GM18867 (cell line): ENCODE data around the gene SUZ12.
"Not testable (repeated sequence)": the region's sequence is repeated elsewhere in the genome, so short reads cannot be mapped to it uniquely, and the experiment has no call there.

ENCODE experiments used
- ATAC-seq: cut with Tn5 transposase; IDR thresholded peaks from one replicate; pipeline ENCODE4 v1.9.1; 2021; ENCODE audit warnings: mild to moderate bottlenecking, moderate library complexity; ENCODE audit not compliant: unreplicated experiment

The SUZ12 gene

GRCh38 chr17:31942396-31942795 lies 5.6 kb downstream of the SUZ12 start:
- ATAC-seq = not testable (repeated sequence)

- ATAC-seq = not testable (repeated sequence)
Measured at GRCh38 chr17:31951953-31952352, 15.1 kb downstream of the SUZ12 start.

DNA sequence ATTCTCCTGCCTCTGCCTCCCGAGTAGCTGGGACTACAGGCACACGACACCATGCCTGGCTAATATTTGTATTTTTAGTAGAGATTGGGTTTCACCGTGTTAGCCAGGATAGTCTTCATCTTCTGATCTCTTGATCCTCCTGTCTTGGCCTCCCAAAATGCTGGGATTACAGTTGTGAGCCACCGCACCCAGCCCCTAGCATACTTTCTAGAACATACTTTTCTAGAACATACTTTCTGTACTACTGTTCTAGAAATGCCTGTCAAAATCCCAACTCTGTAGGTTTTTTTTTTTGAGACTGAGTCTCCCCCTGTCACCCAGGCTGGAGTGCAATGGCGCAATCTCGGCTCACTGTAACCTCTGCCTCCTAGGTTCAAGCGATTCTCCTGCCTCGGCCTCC lies 27.3 kb downstream of the SUZ12 start:
- not testable (repeated sequence) for ATAC-seq

- ATAC-seq = no peak
Measured at GRCh38 chr17:31967648-31968047, 30.8 kb downstream of the SUZ12 start.

DNA sequence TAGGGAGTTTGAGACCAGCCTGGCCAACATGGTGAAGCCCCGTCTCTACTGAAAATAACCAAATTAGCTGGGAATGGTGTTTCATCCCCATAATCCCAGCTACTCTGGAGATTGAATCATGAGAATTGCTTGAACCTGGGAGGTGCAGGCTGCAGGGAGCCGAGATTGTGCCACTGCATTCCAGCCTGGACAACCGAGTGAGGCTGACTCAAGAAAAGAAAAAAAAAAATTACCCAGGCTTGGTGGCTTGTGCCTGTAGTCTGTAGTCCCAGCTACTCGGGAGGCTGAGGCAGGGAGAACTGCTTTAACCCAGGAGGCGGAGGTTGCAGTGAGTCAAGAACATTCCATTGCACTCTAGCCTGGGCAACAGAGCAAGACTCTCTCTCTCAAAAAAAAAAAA lies 33.6 kb downstream of the SUZ12 start:
- ATAC-seq = not testable (repeated sequence)

DNA sequence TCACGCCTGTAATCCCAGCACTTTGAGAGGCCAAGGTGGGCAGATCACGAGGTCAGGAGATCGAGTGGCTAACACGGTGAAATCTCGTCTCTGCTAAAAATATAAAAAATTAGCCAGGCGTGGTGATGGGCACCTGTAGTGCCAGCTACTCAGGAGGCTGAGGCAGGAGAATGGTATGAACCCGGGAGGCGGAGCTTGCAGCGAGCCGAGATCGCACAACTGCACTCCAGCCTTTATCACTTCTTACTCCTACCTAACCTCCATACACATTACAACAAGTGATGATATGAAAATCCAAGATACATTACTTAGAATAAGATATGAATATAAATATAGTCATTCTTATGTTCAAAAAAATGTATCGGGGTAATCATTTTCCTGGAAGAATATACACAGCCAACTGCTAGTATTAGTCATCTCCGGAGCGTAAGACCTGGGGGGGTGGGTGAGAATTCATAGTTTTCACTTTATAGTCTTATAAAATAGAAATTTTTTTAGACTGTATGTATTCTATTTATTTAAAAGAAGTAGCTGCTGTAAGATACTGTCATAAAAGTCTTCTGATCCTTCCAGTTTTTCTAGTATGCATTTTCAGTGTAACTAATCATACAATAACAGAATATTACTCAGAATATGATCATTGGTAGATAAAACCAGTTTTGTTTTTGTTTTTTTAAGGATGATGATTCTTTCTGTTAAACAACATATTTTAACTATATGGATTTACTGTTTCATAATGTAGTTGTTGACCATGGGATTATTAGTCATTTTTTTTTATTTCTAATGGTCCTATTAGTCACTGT lies 37.7 kb downstream of the SUZ12 start:
- not testable (repeated sequence) for ATAC-seq

GRCh38 chr17:31975391-31975790 lies 38.6 kb downstream of the SUZ12 start:
- not testable (repeated sequence) for ATAC-seq

GRCh38 chr17:31991821-31992220 lies 55.0 kb downstream of the SUZ12 start:
- not testable (repeated sequence) for ATAC-seq

DNA sequence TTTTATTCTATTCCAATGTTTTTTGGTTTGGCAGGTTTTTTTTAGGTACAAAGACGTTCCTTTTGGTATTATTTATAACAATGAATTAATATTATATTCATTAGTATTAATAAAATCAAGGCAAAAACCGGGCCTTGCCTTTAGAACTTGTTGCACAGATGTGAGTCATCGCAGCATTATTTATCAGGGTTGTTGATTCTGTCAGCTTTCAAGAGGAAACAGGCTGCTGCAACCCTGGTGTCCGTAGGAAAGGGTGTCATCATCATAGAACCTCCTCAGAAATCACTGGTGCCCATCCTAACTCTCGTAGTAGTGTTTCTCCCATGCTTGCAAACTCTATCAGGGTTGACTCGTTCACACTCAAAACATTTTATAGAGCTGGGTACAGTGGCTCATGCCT lies 60.2 kb downstream of the SUZ12 start:
- no peak for ATAC-seq

- peak; percentile 82 for ATAC-seq
Measured at GRCh38 chr17:32006957-32007462, 70.2 kb downstream of the SUZ12 start, which contains the start of gene LRRC37B. TSS of gene LRRC37B (plus strand) at chr17:32007383. CDS start at chr17:32021393, 14,010 bp downstream.

- ATAC-seq = peak; percentile 46
Measured at GRCh38 chr17:32007463-32008298, 70.9 kb downstream of the SUZ12 start.

- no peak for ATAC-seq
Measured at GRCh38 chr17:32009262-32009542, 72.4 kb downstream of the SUZ12 start.

DNA sequence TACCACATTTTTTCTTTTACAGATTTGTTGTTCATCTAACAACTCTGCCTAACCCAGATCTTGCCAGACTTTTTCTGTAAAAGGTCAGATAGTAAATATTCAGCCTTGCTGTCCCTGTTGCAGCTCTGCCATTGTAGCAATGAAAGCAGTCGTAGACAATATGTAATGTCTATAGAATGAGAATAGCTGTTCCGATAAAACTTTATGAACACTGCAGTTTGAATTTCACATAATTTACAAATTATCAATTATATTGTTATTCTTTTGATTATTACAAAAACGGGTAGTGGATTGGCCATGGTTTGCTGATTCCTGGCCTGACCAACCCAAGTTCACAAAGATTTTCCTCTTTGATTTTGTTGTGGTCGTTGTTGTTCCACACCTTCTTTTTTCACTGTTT lies 73.3 kb downstream of the SUZ12 start:
- ATAC-seq = no peak

- no peak for ATAC-seq
Measured at GRCh38 chr17:32015245-32016013, 78.6 kb downstream of the SUZ12 start.

DNA sequence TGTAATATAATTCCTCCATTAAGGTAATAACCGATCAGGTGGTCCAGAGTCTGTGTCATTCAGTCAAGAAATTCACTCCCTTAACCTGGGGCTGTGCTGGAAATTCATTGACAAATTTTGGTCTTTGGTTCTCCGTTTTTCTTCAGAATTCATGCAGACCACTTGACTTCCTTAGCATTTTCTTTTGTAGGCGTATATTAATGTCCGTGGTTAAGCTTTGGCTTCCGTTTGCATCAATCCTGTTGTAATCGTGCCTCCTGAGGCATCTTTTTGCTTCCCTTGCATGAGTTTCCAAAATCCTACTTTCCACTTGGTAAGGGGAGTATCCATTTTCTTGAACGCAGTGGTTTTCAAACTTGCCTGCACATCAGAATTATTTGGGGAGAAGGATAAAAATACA lies 79.4 kb downstream of the SUZ12 start:
- ATAC-seq = no peak

- no peak for ATAC-seq
Measured at GRCh38 chr17:32019228-32019627, 82.4 kb downstream of the SUZ12 start.

DNA sequence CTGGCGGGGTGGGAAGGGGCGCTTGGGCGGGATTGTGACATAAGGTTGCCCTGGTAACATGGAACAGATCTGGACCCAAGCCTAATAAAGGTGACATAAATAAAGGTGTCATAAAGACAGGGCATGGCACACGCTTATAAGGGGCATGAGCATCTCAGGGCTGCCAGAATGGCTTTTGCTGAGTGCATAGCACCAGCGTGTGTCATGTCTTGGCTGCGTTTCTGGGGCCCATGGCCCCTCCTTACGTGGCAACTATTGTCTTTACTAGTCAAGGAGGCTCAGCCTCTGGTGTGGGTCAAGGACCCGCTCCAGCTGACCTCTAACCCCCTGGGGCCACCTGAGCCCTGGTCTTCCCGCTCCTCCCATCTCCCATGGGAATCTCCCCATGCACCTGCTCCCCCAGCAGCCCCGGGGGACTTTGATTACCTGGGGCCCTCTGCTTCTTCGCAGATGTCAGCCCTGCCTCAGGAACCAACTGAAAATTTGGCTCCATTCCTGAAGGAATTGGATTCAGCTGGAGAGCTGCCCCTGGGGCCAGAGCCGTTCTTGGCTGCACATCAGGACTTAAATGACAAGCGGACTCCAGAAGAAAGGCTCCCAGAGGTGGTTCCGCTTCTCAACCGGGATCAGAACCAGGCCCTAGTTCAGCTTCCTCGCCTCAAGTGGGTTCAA lies 84.3 kb downstream of the SUZ12 start:
- ATAC-seq = no peak

GRCh38 chr17:32021615-32021955 lies 84.8 kb downstream of the SUZ12 start:
- ATAC-seq = no peak

DNA sequence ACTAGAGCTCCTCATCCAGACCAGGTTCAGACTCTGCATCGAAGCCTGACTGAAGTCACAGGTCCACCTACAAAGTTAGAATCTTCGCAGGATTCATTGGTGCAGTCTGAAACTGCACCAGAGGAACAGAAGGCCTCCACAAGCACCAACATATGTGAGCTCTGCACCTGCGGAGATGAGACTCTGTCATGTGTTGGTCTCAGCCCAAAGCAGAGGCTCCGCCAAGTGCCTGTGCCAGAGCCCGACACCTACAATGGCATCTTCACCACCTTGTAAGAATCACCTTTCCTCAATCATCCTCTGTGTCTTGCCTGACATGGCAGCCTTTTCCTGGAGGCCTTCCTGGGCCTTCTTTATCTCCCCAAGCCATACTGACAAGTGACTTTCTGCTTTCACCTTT lies 85.7 kb downstream of the SUZ12 start:
- not testable (repeated sequence) for ATAC-seq

GRCh38 chr17:32027271-32027670 lies 90.5 kb downstream of the SUZ12 start:
- ATAC-seq = not testable (repeated sequence)

GRCh38 chr17:32033223-32033622 lies 96.4 kb downstream of the SUZ12 start:
- no peak for ATAC-seq
